ENCODE data around the gene PAFAH1B1.

The PAFAH1B1 gene

GRCh38 chr17:2700491-2701141 lies 107.2 kb downstream of the PAFAH1B1 start:
- TF ChIP-seq CTCF (IDR thresholded peaks at IDR 0.05; ENCODE audit: insufficient read depth, low read depth, low read length, missing control alignments): no peak
- no peak for DNase-seq (ENCODE audit: low read depth)
- no peak overlapping the region for H3K4me3 ChIP-seq (ENCODE audit: low read depth, low read length)

- TF ChIP-seq CTCF (IDR thresholded peaks at IDR 0.05; ENCODE audit: insufficient read depth, low read depth, low read length, missing control alignments): no peak
- DNase-seq (ENCODE audit: low read depth): no peak
- H3K4me3 ChIP-seq (ENCODE audit: low read depth, low read length): no peak overlapping the region
Measured at GRCh38 chr17:2701161-2701995, 107.9 kb downstream of the PAFAH1B1 start.

- H3K4me3 ChIP-seq (ENCODE audit: low read depth, low read length): no peak overlapping the region
- no peak for DNase-seq (ENCODE audit: low read depth)
Measured at GRCh38 chr17:2701996-2702741, 108.7 kb downstream of the PAFAH1B1 start.

GRCh38 chr17:2703181-2703580 lies 109.7 kb downstream of the PAFAH1B1 start:
- no peak for TF ChIP-seq CTCF (IDR thresholded peaks at IDR 0.05; ENCODE audit: insufficient read depth, low read depth, low read length, missing control alignments)
- H3K4me3 ChIP-seq (ENCODE audit: low read depth, low read length): no peak overlapping the region
- no peak for DNase-seq (ENCODE audit: low read depth)

More at GRCh38 chr17:2701996-2702741, 108.7 kb downstream of the PAFAH1B1 start:
- no peak for TF ChIP-seq CTCF (IDR thresholded peaks at IDR 0.05; ENCODE audit: insufficient read depth, low read depth, low read length, missing control alignments)

GRCh38 chr17:2703606-2704005 lies 110.2 kb downstream of the PAFAH1B1 start:
- DNase-seq (ENCODE audit: low read depth): no peak
- TF ChIP-seq CTCF (IDR thresholded peaks at IDR 0.05; ENCODE audit: insufficient read depth, low read depth, low read length, missing control alignments): no peak

GRCh38 chr17:2704031-2704889 lies 110.8 kb downstream of the PAFAH1B1 start:
- no peak for TF ChIP-seq CTCF (IDR thresholded peaks at IDR 0.05; ENCODE audit: insufficient read depth, low read depth, low read length, missing control alignments)
- no peak for DNase-seq (ENCODE audit: low read depth)

More at GRCh38 chr17:2703606-2704005, 110.2 kb downstream of the PAFAH1B1 start:
- no peak overlapping the region for H3K4me3 ChIP-seq (ENCODE audit: low read depth, low read length)

More at GRCh38 chr17:2704031-2704889, 110.8 kb downstream of the PAFAH1B1 start:
- no peak overlapping the region for H3K4me3 ChIP-seq (ENCODE audit: low read depth, low read length)

All from GM12865 (cell line).